ENCODE results near the gene HUWE1. TPM values are rescaled to one million over a fixed set of nuclear protein-coding genes. Genes with fewer than 3 reads are reported as not detected.

Gene HUWE1
- total and polyA plus RNA-seq, 8 donors, result 16.2 to 124 (median 87.3) TPM

DNA sequence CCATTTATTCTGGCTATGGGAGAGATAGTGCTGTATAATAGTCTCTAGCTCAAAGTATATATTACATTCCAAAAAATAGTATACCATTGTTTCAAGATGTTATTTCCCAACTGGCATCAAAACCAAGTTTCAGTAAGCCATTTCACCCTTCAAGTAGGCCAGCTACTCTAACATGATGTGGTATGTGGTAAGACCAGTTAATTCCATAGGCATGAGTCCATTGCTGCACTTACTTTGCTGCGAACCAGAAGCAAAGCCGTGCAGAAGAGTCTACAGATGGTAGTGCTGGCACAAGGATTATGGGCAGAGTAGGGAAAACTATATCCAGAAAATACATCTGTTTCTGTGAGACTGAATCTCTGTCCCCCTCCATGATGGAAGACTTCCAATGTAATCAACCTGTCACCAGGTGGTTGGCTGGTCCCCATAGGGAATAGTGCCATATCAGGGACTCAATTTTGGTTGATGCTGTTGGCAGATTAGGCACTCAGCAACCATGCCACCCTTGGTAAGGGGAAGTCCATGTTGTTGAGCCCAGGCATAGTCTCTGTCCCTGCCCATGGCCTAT, 202.6 kb downstream of the HUWE1 start:
- H3K9me3 ChIP-seq, result peaks cover 0 to 10% (median 3%) of the 10 kb centered on the region in 4 donors
- H3K27ac ChIP-seq, result no peak overlapping the region
- no peaks in the 10 kb centered on the region for H3K36me3 ChIP-seq
- WGBS, 5 donors, result 78 to 100% (median 89%) methylated on average over 2 of the region's 2 CpGs
- peaks cover 0 to 6% (median 0%) of the 10 kb centered on the region in 4 donors for H3K4me1 ChIP-seq
- intact Hi-C loops (cut with DNase I; ENCODE audit: low total_unique reads), result no loop called here
- H3K4me3 ChIP-seq, result no peak overlapping the region
- DNase-seq, result no peak
- TF ChIP-seq, protein P1, sequence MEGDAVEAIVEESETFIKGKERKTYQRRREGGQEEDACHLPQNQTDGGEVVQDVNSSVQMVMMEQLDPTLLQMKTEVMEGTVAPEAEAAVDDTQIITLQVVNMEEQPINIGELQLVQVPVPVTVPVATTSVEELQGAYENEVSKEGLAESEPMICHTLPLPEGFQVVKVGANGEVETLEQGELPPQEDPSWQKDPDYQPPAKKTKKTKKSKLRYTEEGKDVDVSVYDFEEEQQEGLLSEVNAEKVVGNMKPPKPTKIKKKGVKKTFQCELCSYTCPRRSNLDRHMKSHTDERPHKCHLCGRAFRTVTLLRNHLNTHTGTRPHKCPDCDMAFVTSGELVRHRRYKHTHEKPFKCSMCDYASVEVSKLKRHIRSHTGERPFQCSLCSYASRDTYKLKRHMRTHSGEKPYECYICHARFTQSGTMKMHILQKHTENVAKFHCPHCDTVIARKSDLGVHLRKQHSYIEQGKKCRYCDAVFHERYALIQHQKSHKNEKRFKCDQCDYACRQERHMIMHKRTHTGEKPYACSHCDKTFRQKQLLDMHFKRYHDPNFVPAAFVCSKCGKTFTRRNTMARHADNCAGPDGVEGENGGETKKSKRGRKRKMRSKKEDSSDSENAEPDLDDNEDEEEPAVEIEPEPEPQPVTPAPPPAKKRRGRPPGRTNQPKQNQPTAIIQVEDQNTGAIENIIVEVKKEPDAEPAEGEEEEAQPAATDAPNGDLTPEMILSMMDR (IDR thresholded peaks at IDR 0.05), result no peak
- TF ChIP-seq EP300 (IDR thresholded peaks at IDR 0.05) (no peak), POLR2AphosphoS5 (IDR thresholded peaks at IDR 0.05) (no peak)
- peaks cover 0 to 4% (median 0%) of the 10 kb centered on the region in 3 donors for H3K27me3 ChIP-seq

DNA sequence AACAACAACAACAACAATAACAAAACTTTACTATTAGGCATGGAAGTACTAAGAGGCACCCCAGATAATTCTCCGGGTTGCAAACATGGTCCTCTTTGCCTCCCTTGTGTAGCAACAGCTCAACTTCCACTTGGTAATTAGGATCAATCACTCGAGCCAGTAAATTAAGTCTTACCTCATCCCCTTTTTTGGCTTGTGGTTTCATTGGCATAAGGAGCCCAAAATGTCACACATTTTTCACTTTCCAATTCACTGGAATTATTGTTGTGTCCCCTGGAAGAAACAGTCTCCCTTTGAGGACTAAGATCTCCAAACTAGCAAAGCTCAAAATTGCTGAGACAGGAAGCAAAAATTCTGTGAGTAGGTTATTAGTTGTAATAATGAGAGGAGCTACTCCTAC, 203.1 kb downstream of the HUWE1 start:
- no peak overlapping the region for H3K4me3 ChIP-seq
- WGBS, 5 donors, result 60 to 72% (median 67%) methylated on average over 2 of the region's 2 CpGs
- peaks cover 0 to 4% (median 0%) of the 10 kb centered on the region in 3 donors for H3K27me3 ChIP-seq
- H3K9me3 ChIP-seq, result peaks cover 0 to 10% (median 3%) of the 10 kb centered on the region in 4 donors
- intact Hi-C loops (cut with DNase I; ENCODE audit: low total_unique reads), result no loop called here
- H3K27ac ChIP-seq, result no peak overlapping the region
- no peaks in the 10 kb centered on the region for H3K36me3 ChIP-seq
- H3K4me1 ChIP-seq, result peaks cover 0 to 6% (median 0%) of the 10 kb centered on the region in 4 donors
- TF ChIP-seq POLR2AphosphoS5 (IDR thresholded peaks at IDR 0.05) (no peak), POLR2A (IDR thresholded peaks at IDR 0.05) (no peak), EP300 (IDR thresholded peaks at IDR 0.05) (no peak)
- TF ChIP-seq, protein P1 (IDR thresholded peaks at IDR 0.05), result no peak
- no peak for DNase-seq

Small RNA genes lying within 50 kb of the gene (small RNA-seq; reads per million reads assigned to genes)
- 444 to 972 (median 624) reads per million in 4 donors for gene MIR98
- 457 to 1,412 (median 727) reads per million in 4 donors for gene MIRLET7F2

Data from stomach (tissue), 9 donors.